Astrocyte (in vitro differentiated cells and primary cell): ENCODE results near the gene UTP15. TPM values are rescaled to one million over a fixed set of nuclear protein-coding genes. Genes with fewer than 3 reads are reported as not detected.

Source experiments
- DNase-seq: peaks from one replicate; pipeline ENCODE4 v3.0.0-alpha.2; 2010; ENCODE audit warnings: low read depth
- FAIRE-seq: peaks from 2 replicates; lab custom pipeline; 2011; peaks lifted over from hg19 to GRCh38; lab: Jason Lieb, UNC
- H2AFZ ChIP-seq: 2 replicates; pipeline ENCODE4 v1.6.0; 2012; ENCODE audit warnings: low read depth, low read length, inconsistent platforms
- H3K27ac ChIP-seq: 2 replicates; pipeline ENCODE4 v1.5.1; 2011; ENCODE audit warnings: low read depth, low read length, inconsistent platforms
- H3K27me3 ChIP-seq: 2 replicates; pipeline ENCODE4 v1.6.0; 2011; ENCODE audit warnings: low read length, inconsistent platforms; ENCODE audit not compliant: insufficient read depth
- H3K36me3 ChIP-seq: 2 replicates; pipeline ENCODE4 v1.5.1; 2011; ENCODE audit warnings: low read length, inconsistent platforms; ENCODE audit not compliant: insufficient read depth
- H3K4me1 ChIP-seq: 2 replicates; pipeline ENCODE4 v1.5.1; 2011; ENCODE audit warnings: low read length, inconsistent platforms; ENCODE audit not compliant: insufficient read depth
- H3K4me2 ChIP-seq: 2 replicates; pipeline ENCODE4 v1.6.0; 2012; ENCODE audit warnings: low read length, inconsistent platforms
- H3K4me3 ChIP-seq: 2 replicates; pipeline ENCODE4 v1.5.1; 2011; ENCODE audit warnings: low read depth, mild to moderate bottlenecking, low read length, inconsistent platforms; ENCODE audit not compliant: insufficient read depth
- H3K79me2 ChIP-seq: 2 replicates; pipeline ENCODE4 v1.6.0; 2012; ENCODE audit warnings: mild to moderate bottlenecking, low read length, inconsistent platforms; ENCODE audit not compliant: insufficient read depth
- H3K9ac ChIP-seq: 2 replicates; pipeline ENCODE4 v1.6.0; 2012; ENCODE audit warnings: mild to moderate bottlenecking, low read length, inconsistent platforms
- H3K9me3 ChIP-seq: 2 replicates; pipeline ENCODE4 v1.5.1; 2012; ENCODE audit warnings: low read depth, mild to moderate bottlenecking, low read length, inconsistent platforms; ENCODE audit not compliant: insufficient read depth
- H4K20me1 ChIP-seq: 2 replicates; pipeline ENCODE4 v1.6.0; 2012; ENCODE audit warnings: low read length, inconsistent platforms; ENCODE audit not compliant: insufficient read depth
- H3K27ac Mint-ChIP-seq: one replicate; pipeline ENCODE4 v1.8.0; 2021; ENCODE audit warnings: mild to moderate bottlenecking, mixed read lengths; ENCODE audit not compliant: unreplicated experiment
- H3K27me3 Mint-ChIP-seq: one replicate; pipeline ENCODE4 v1.8.0; 2021; ENCODE audit warnings: low read depth, mixed read lengths; ENCODE audit not compliant: unreplicated experiment
- H3K36me3 Mint-ChIP-seq: one replicate; pipeline ENCODE4 v1.8.0; 2021; ENCODE audit warnings: low read depth, mixed read lengths; ENCODE audit not compliant: unreplicated experiment
- H3K4me1 Mint-ChIP-seq: one replicate; pipeline ENCODE4 v1.8.0; 2021; ENCODE audit warnings: low read depth, mixed read lengths; ENCODE audit not compliant: unreplicated experiment
- H3K4me3 Mint-ChIP-seq: one replicate; pipeline ENCODE4 v1.8.0; 2021; ENCODE audit warnings: mild to moderate bottlenecking, moderate library complexity, mixed read lengths; ENCODE audit not compliant: unreplicated experiment
- H3K9me3 Mint-ChIP-seq: one replicate; pipeline ENCODE4 v1.8.0; 2021; ENCODE audit warnings: mild to moderate bottlenecking, mixed read lengths; ENCODE audit not compliant: unreplicated experiment
- CTCF ChIP-seq: IDR thresholded peaks from 2 replicates; pipeline ENCODE4 v1.5.1; 2011; ENCODE audit warnings: low read depth, mild to moderate bottlenecking, inconsistent platforms, low read length, moderate library complexity; ENCODE audit not compliant: insufficient read depth
- EZH2 ChIP-seq: IDR thresholded peaks from 2 replicates; pipeline ENCODE4 v1.6.1; 2012; ENCODE audit warnings: mild to moderate bottlenecking, low read length, inconsistent platforms; ENCODE audit not compliant: insufficient read depth
- total RNA-seq: library from RNA; stranded (reverse); gene quantifications from 2 replicates; pipeline ENCODE4 v1.2.1, GENCODE V29; 2021

Gene UTP15
- total RNA-seq, 1 donor from 2014 or later: 23.7 TPM

- TF ChIP-seq CTCF (peak; percentile 51), EZH2 (no peak)
- Histone ChIP-seq H3K9ac (no peak overlapping the region), H2AFZ (no peak overlapping the region), H3K36me3 (no peaks in the 10 kb centered on the region), H3K4me3 (no peak overlapping the region), H3K79me2 (no peaks in the 10 kb centered on the region), H3K27me3 (no peaks in the 10 kb centered on the region), H3K4me1 (peaks cover 7% of the 10 kb centered on the region), H3K27ac (no peak overlapping the region), H4K20me1 (no peaks in the 10 kb centered on the region), H3K4me2 (no peak overlapping the region), H3K9me3 (no peaks in the 10 kb centered on the region)
- Mint-ChIP-seq H3K36me3 (no peaks in the 10 kb centered on the region), H3K4me1 (peaks cover 5% of the 10 kb centered on the region), H3K27me3 (no peaks in the 10 kb centered on the region), H3K27ac (no peak overlapping the region), H3K4me3 (no peak overlapping the region), H3K9me3 (no peaks in the 10 kb centered on the region)
- no peak for FAIRE-seq
- DNase-seq: peak; percentile 10
These were observed 31.3 kb downstream of the UTP15 start for GRCh38 chr5:73596705-73597328.

GRCh38 chr5:73599380-73599779, 33.8 kb downstream of the UTP15 start:
- H3K9me3 Mint-ChIP-seq: no peaks in the 10 kb centered on the region
- Histone ChIP-seq H3K4me2 (no peak overlapping the region), H3K4me1 (no peaks in the 10 kb centered on the region), H3K9me3 (no peaks in the 10 kb centered on the region), H4K20me1 (no peaks in the 10 kb centered on the region), H3K4me3 (no peak overlapping the region), H3K27me3 (no peaks in the 10 kb centered on the region), H3K36me3 (no peaks in the 10 kb centered on the region), H2AFZ (no peak overlapping the region), H3K27ac (no peak overlapping the region), H3K9ac (no peak overlapping the region), H3K79me2 (no peaks in the 10 kb centered on the region)
- no peaks in the 10 kb centered on the region for H3K36me3 Mint-ChIP-seq
- TF ChIP-seq EZH2 (no peak), CTCF (no peak)
- no peak for DNase-seq
- H3K4me3 Mint-ChIP-seq: no peak overlapping the region
- H3K4me1 Mint-ChIP-seq: no peaks in the 10 kb centered on the region
- FAIRE-seq: no peak
- H3K27me3 Mint-ChIP-seq: no peaks in the 10 kb centered on the region
- H3K27ac Mint-ChIP-seq: no peak overlapping the region

GRCh38 chr5:73603998-73604397, 38.5 kb downstream of the UTP15 start:
- Histone ChIP-seq H3K27ac (no peak overlapping the region), H4K20me1 (no peaks in the 10 kb centered on the region), H3K79me2 (no peaks in the 10 kb centered on the region), H3K9me3 (no peaks in the 10 kb centered on the region), H3K9ac (no peak overlapping the region), H3K36me3 (no peaks in the 10 kb centered on the region), H3K4me1 (peaks cover 9% of the 10 kb centered on the region), H3K27me3 (no peaks in the 10 kb centered on the region), H3K4me2 (no peak overlapping the region), H2AFZ (no peak overlapping the region), H3K4me3 (no peak overlapping the region)
- H3K27me3 Mint-ChIP-seq: no peaks in the 10 kb centered on the region
- TF ChIP-seq CTCF (no peak), EZH2 (no peak)
- H3K4me1 Mint-ChIP-seq: peaks cover 6% of the 10 kb centered on the region
- no peak overlapping the region for H3K27ac Mint-ChIP-seq
- no peak for DNase-seq
- no peak overlapping the region for H3K4me3 Mint-ChIP-seq
- H3K9me3 Mint-ChIP-seq: no peaks in the 10 kb centered on the region
- FAIRE-seq: no peak
- H3K36me3 Mint-ChIP-seq: no peaks in the 10 kb centered on the region
